HEK293 (cell line): ENCODE results near the gene ANTXR1.
A peak's percentile ranks its signal among the peaks of the same experiment; 100 is the strongest.

Experiments used
- CTCF ChIA-PET: fragments of 350-600 bp; formaldehyde crosslinking; extraction: SDS; loops from one replicate; lab custom pipeline; 2021; ENCODE audit warnings: antibody characterized with exemption; lab: Yijun Ruan, JAX
- POLR2A ChIA-PET: fragments of 300-600 bp; formaldehyde crosslinking; extraction: SDS; loops from one replicate; lab custom pipeline; 2020; ENCODE audit warnings: antibody characterized with exemption, inconsistent platforms; lab: Yijun Ruan, JAX
- H3K27ac ChIP-seq: fragments of 200-500 bp; sonication (Bioruptor generic); 2 replicates; pipeline ENCODE4 v1.5.1; 2014; ENCODE audit warnings: low read depth, low read length, control low read depth, inconsistent platforms; ENCODE audit errors: extremely low read depth
- H3K36me3 ChIP-seq, 2 experiments: fragments of 200-500 bp in 1 of 2; sonication (Bioruptor generic) in 1 of 2; 1 replicate in 1 of 2; 2 replicates in 1 of 2; pipeline ENCODE4 v1.5.1; 2014 to 2017; ENCODE audit warnings: inconsistent platforms in 2 of 2, low read length in 2 of 2; ENCODE audit not compliant: control insufficient read depth in 2 of 2, insufficient read depth in 1 of 2
- H3K4me1 ChIP-seq: fragments of 200-500 bp; sonication (Bioruptor generic); 2 replicates; pipeline ENCODE4 v1.5.1; 2014; ENCODE audit warnings: mild to moderate bottlenecking, low read length, inconsistent platforms; ENCODE audit not compliant: control insufficient read depth, insufficient read depth
- H3K4me3 ChIP-seq: 2 replicates; pipeline ENCODE4 v1.5.1; 2011; ENCODE audit warnings: low read depth, mild to moderate bottlenecking, control low read depth, low read length, moderate library complexity
- H3K9me3 ChIP-seq: fragments of 200-500 bp; sonication (Bioruptor generic); 2 replicates; pipeline ENCODE4 v1.5.1; 2014; ENCODE audit warnings: low read depth, low read length, inconsistent platforms; ENCODE audit not compliant: control insufficient read depth, insufficient read depth
- GLI4 ChIP-seq: fragments of 450-650 bp; formaldehyde crosslinking; IDR thresholded peaks from 2 replicates; pipeline ENCODE4 v1.5.1; 2016; ENCODE audit warnings: missing biosample characterization, missing genetic modification characterization
- SETDB1 ChIP-seq: IDR thresholded peaks from one replicate; pipeline ENCODE4 v1.6.1; 2017; ENCODE audit warnings: mild to moderate bottlenecking, low read length, moderate library complexity, mixed read lengths; ENCODE audit not compliant: insufficient read length
- WT1 ChIP-seq: fragments of 450-650 bp; formaldehyde crosslinking; IDR thresholded peaks from 2 replicates; pipeline ENCODE4 v1.5.1; 2016; ENCODE audit warnings: missing biosample characterization, missing genetic modification characterization
- ZFP37 ChIP-seq: fragments of 450-650 bp; formaldehyde crosslinking; IDR thresholded peaks from 2 replicates; pipeline ENCODE4 v1.5.1; 2016; ENCODE audit warnings: missing biosample characterization, missing genetic modification characterization
- ZFP41 ChIP-seq: fragments of 450-650 bp; formaldehyde crosslinking; IDR thresholded peaks from 2 replicates; pipeline ENCODE4 v1.5.1; 2016; ENCODE audit warnings: missing biosample characterization, missing genetic modification characterization, borderline replicate concordance
- ZFP69B ChIP-seq: fragments of 450-650 bp; formaldehyde crosslinking; IDR thresholded peaks from 2 replicates; pipeline ENCODE4 v1.5.1; 2016; ENCODE audit warnings: missing biosample characterization, missing genetic modification characterization
- ZNF10 ChIP-seq: fragments of 450-650 bp; formaldehyde crosslinking; IDR thresholded peaks from 2 replicates; pipeline ENCODE4 v1.5.1; 2017; ENCODE audit warnings: missing biosample characterization, missing genetic modification characterization
- ZNF114 ChIP-seq: fragments of 450-650 bp; formaldehyde crosslinking; IDR thresholded peaks from 2 replicates; pipeline ENCODE4 v1.5.0; 2017; ENCODE audit warnings: missing biosample characterization, missing genetic modification characterization
- ZNF2 ChIP-seq: fragments of 450-650 bp; formaldehyde crosslinking; IDR thresholded peaks from 2 replicates; pipeline ENCODE4 v1.5.1; 2016; ENCODE audit warnings: missing biosample characterization, missing genetic modification characterization
- ZNF266 ChIP-seq: fragments of 450-650 bp; formaldehyde crosslinking; IDR thresholded peaks from 2 replicates; pipeline ENCODE4 v1.5.1; 2016; ENCODE audit warnings: missing biosample characterization, missing genetic modification characterization, low read depth
- ZNF366 ChIP-seq: fragments of 450-650 bp; formaldehyde crosslinking; conservative IDR thresholded peaks from 2 replicates; pipeline ENCODE4 v1.5.1; 2016; ENCODE audit warnings: missing biosample characterization, missing genetic modification characterization
- ZNF416 ChIP-seq: fragments of 450-650 bp; formaldehyde crosslinking; IDR thresholded peaks from 2 replicates; pipeline ENCODE4 v1.5.1; 2016; ENCODE audit warnings: missing biosample characterization, missing genetic modification characterization
- ZNF501 ChIP-seq: fragments of 450-650 bp; formaldehyde crosslinking; IDR thresholded peaks from 2 replicates; pipeline ENCODE4 v1.5.1; 2016; ENCODE audit warnings: missing biosample characterization, missing genetic modification characterization
- ZNF530 ChIP-seq: fragments of 450-650 bp; formaldehyde crosslinking; IDR thresholded peaks from 2 replicates; pipeline ENCODE4 v1.5.1; 2016; ENCODE audit warnings: low read depth, missing biosample characterization, missing genetic modification characterization
- ZNF610 ChIP-seq: fragments of 450-650 bp; formaldehyde crosslinking; IDR thresholded peaks from 2 replicates; pipeline ENCODE4 v1.5.1; 2016; ENCODE audit warnings: missing biosample characterization, missing genetic modification characterization, borderline replicate concordance
- ZNF658 ChIP-seq: fragments of 450-650 bp; formaldehyde crosslinking; IDR thresholded peaks from 2 replicates; pipeline ENCODE4; 2016; ENCODE audit warnings: missing biosample characterization, missing genetic modification characterization
- ZNF660 ChIP-seq: fragments of 450-650 bp; IDR thresholded peaks from 2 replicates; pipeline ENCODE4 v1.5.1; 2018; ENCODE audit warnings: missing biosample characterization, mild to moderate bottlenecking, missing genetic modification characterization
- ZNF785 ChIP-seq: fragments of 450-650 bp; formaldehyde crosslinking; IDR thresholded peaks from 2 replicates; pipeline ENCODE4 v1.5.1; 2016; ENCODE audit warnings: missing biosample characterization, missing genetic modification characterization
- ZSCAN16 ChIP-seq: fragments of 450-650 bp; formaldehyde crosslinking; IDR thresholded peaks from 2 replicates; pipeline ENCODE4 v1.5.1; 2016; ENCODE audit warnings: missing biosample characterization, missing genetic modification characterization
- TF ChIP-seq, protein P1 (sequence below): fragments of 450-650 bp; formaldehyde crosslinking; IDR thresholded peaks from 2 replicates; pipeline ENCODE4 v1.5.1; 2016; ENCODE audit warnings: missing biosample characterization, missing genetic modification characterization
- TF ChIP-seq, protein P2 (sequence below): fragments of 450-650 bp; formaldehyde crosslinking; IDR thresholded peaks from 2 replicates; pipeline ENCODE4 v1.5.1; 2016; ENCODE audit warnings: missing biosample characterization, missing genetic modification characterization

ANTXR1 gene

DNA sequence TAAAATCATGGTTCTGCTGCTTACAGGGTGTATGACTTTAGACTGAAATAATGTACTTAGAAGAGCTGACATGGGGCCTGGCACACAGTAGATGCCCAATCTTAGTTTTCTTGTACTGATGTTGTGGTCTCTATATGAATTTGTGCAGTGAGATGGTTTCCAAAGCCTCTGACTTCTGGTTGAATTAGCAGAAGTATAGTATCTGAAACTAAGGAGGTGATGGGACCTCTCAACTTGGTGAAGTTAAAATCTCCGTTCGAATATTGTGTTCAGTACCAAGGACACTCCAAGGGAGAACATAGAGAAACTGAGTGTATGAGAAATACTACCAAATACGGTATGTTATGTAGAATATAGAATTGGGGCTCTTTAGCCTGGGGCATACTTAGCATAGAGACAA, 120.9 kb downstream of the ANTXR1 start:
- CTCF ChIA-PET, result no interaction called here
- H3K4me3 ChIP-seq, result no peak overlapping the region
- H3K4me1 ChIP-seq, result peaks cover 8% of the 10 kb centered on the region; the same call in 1 of the 2 replicates
- H3K27ac ChIP-seq, result no peak overlapping the region
- TF ChIP-seq ZNF530 (tag by site-specific recombination) (no peak), ZNF10 (tag by site-specific recombination) (no peak), ZNF266 (no peak), ZNF416 (tag by site-specific recombination) (no peak), ZSCAN16 (tag by site-specific recombination) (no peak), ZNF658 (tag by site-specific recombination) (no peak)
- TF ChIP-seq, protein P1, sequence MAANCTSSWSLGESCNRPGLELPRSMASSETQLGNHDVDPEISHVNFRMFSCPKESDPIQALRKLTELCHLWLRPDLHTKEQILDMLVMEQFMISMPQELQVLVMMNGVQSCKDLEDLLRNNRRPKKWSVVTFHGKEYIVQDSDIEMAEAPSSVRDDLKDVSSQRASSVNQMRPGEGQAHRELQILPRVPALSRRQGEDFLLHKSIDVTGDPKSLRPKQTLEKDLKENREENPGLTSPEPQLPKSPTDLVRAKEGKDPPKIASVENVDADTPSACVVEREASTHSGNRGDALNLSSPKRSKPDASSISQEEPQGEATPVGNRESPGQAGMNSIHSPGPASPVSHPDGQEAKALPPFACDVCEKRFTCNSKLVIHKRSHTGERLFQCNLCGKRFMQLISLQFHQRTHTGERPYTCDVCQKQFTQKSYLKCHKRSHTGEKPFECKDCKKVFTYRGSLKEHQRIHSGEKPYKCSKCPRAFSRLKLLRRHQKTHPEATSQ (tag by site-specific recombination), result no peak
- POLR2A ChIA-PET, result no interaction called here
- H3K36me3 ChIP-seq, result no peaks in the 10 kb centered on the region; a peak in 1 of 3 replicates
- no peaks in the 10 kb centered on the region for H3K9me3 ChIP-seq

DNA sequence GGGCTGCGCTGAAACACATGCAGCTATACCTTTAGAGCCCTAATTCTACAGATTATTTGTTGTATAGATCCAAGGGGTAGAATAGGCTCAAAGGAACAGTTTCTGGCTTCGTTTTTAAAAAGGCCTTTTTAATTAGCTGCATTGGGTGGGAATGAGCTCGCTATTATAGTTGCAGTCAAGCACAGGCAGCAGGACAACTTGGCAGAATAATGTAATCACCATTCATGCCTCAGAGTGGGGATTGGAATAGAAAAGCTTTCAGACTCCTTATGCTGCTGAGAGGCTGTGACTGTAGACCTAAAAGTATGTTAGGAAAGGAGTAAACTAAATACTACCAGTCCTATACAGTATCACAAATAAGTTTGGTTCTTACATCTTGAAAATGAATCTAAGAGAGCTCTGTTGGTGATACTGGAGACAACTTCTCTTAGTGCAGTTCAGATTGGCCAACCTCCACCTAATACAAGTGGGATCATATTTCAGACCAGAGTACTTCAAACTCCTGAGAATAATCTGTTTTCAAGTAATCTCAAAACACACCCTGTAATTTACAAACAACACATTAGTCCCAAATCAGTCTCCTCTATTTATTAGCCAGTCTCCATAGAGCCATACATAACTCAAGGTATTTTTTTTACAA, 121.4 kb downstream of the ANTXR1 start:
- Histone ChIP-seq H3K4me1 (peaks cover 13% of the 10 kb centered on the region; the same call in 1 of the 2 replicates), H3K36me3 (no peaks in the 10 kb centered on the region; a peak in 1 of 3 replicates), H3K27ac (no peak overlapping the region), H3K9me3 (no peaks in the 10 kb centered on the region), H3K4me3 (no peak overlapping the region)
- CTCF ChIA-PET, result no interaction called here
- POLR2A ChIA-PET, result no interaction called here
- TF ChIP-seq ZNF114 (tag by site-specific recombination) (no peak), ZNF610 (tag by site-specific recombination) (no peak), GLI4 (tag by site-specific recombination) (no peak), ZFP69B (tag by site-specific recombination) (no peak), ZNF2 (no peak), ZFP37 (tag by site-specific recombination) (no peak), ZFP41 (tag by site-specific recombination) (no peak), ZNF785 (no peak), ZNF658 (tag by site-specific recombination) (no peak)
- TF ChIP-seq, protein P2, sequence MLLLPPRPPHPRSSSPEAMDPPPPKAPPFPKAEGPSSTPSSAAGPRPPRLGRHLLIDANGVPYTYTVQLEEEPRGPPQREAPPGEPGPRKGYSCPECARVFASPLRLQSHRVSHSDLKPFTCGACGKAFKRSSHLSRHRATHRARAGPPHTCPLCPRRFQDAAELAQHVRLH, result no peak

DNA sequence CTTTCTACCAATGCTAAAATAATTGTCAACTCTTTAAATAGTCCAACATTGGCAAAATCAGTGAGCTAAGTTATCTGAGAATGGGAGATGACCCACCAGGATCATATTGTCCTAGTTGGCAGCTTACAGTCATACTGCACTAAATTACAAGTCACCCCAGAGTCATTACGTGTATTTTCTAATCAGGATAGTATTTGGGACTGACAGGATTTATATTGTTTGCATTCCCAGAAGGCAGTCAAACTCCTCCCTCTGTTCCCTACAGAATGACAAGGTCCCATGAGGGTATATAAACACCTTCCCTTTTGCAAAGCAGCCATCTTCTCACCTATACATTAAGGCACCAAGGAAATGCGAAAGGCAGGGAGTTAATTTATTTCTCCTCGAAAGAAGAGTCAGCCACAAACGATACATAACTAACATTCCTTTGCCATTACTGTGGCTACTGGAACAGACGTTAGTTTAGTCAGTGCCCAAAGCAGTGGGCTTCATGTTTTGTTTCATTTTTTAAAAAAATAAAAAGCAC, 125.3 kb downstream of the ANTXR1 start:
- POLR2A ChIA-PET, result interaction anchor here (0.7 kb wide), 1 partner anchor 167 kb away, joined by 4 read pairs; no protein-coding TSS in a partner anchor
- TF ChIP-seq, protein P1 (tag by site-specific recombination), result no peak
- TF ChIP-seq ZNF660 (tag by site-specific recombination) (peak; percentile 92), WT1 (tag by site-specific recombination) (peak; percentile 42; the same call in 1 of the 2 replicates), ZNF501 (tag by site-specific recombination) (no peak), ZNF366 (tag by site-specific recombination) (0 out of 2 replicates have a peak, but pooled peaks have one; percentile 22), SETDB1 (no peak), ZNF266 (no peak)
- H3K36me3 ChIP-seq, result no peaks in the 10 kb centered on the region
- H3K27ac ChIP-seq, result no peak overlapping the region
- H3K4me1 ChIP-seq, result peaks cover 14% of the 10 kb centered on the region; the same call in 1 of the 2 replicates
- no peaks in the 10 kb centered on the region for H3K9me3 ChIP-seq
- H3K4me3 ChIP-seq, result no peak overlapping the region
- CTCF ChIA-PET, result no interaction called here
